ENCODE measurements around the gene ENTPD6.
A peak's percentile ranks its signal among the peaks of the same experiment; 100 is the strongest.

Gene ENTPD6

GRCh38 chr20:25245461-25245860, 49.9 kb downstream of the ENTPD6 start:
- DNase-seq: no peak

GRCh38 chr20:25246182-25246999, 50.9 kb downstream of the ENTPD6 start:
- no peak for DNase-seq

- DNase-seq: no peak
These were observed 51.5 kb downstream of the ENTPD6 start for GRCh38 chr20:25247000-25247517.

GRCh38 chr20:25247518-25247955, 52.0 kb downstream of the ENTPD6 start:
- peak; percentile 55 for DNase-seq

- DNase-seq: peak; percentile 57
These were observed 52.7 kb downstream of the ENTPD6 start, which contains the start of gene PYGB for GRCh38 chr20:25247956-25248785. TSS of gene PYGB (plus strand) at chr20:25248085. CDS start at chr20:25248179, 94 bp downstream.

GRCh38 chr20:25248786-25249172, 53.3 kb downstream of the ENTPD6 start:
- no peak for DNase-seq

GRCh38 chr20:25249198-25249931, 53.9 kb downstream of the ENTPD6 start:
- DNase-seq: no peak

GRCh38 chr20:25250508-25250907, 55.0 kb downstream of the ENTPD6 start:
- no peak for DNase-seq

GRCh38 chr20:25251019-25251418, 55.5 kb downstream of the ENTPD6 start:
- no peak for DNase-seq

- DNase-seq: no peak
These were observed 56.0 kb downstream of the ENTPD6 start for GRCh38 chr20:25251558-25251957.

GRCh38 chr20:25252230-25252651, 56.7 kb downstream of the ENTPD6 start:
- DNase-seq: no peak

- DNase-seq: no peak
These were observed 57.3 kb downstream of the ENTPD6 start for GRCh38 chr20:25252686-25253421.

- no peak for DNase-seq
These were observed 58.2 kb downstream of the ENTPD6 start for GRCh38 chr20:25253606-25254275.

- DNase-seq: no peak
These were observed 59.1 kb downstream of the ENTPD6 start for GRCh38 chr20:25254571-25254970.

GRCh38 chr20:25254986-25255680, 59.6 kb downstream of the ENTPD6 start:
- DNase-seq: no peak

- no peak for DNase-seq
These were observed 60.8 kb downstream of the ENTPD6 start for GRCh38 chr20:25256226-25256859.

- no peak for DNase-seq
These were observed 61.6 kb downstream of the ENTPD6 start for GRCh38 chr20:25257130-25257529.

GRCh38 chr20:25257756-25258475, 62.4 kb downstream of the ENTPD6 start:
- DNase-seq: no peak

GRCh38 chr20:25258476-25258805, 62.9 kb downstream of the ENTPD6 start:
- no peak for DNase-seq

GRCh38 chr20:25258828-25259227, 63.3 kb downstream of the ENTPD6 start:
- no peak for DNase-seq

Measured in GOT3 (cell line).